A673 (cell line): ENCODE results near the gene EPM2AIP1. TPM values are rescaled to one million over a fixed set of nuclear protein-coding genes. Genes with fewer than 3 reads are reported as not detected.
"Not testable (repeated sequence)": the region's sequence is repeated elsewhere in the genome, so short reads cannot be mapped to it uniquely, and the experiment has no call there.

Experiments used
- BruUV-seq: library from RNA; stranded (reverse); fragments of 400-500 nt; replicated peaks from 2 replicates; lab custom pipeline; 2021; lab: Mats Ljungman, UMichigan
- CTCF ChIA-PET: fragments of 300-600 bp; sonication (Branson Sonifier 250); formaldehyde crosslinking; loops from one replicate; lab custom pipeline; 2022; ENCODE audit warnings: antibody characterized with exemption; lab: Charles Lee
- POLR2A ChIA-PET: fragments of 300-600 bp; sonication (Branson Sonifier 250); formaldehyde crosslinking; loops from one replicate; lab custom pipeline; 2022; ENCODE audit warnings: antibody characterized with exemption; ENCODE audit not compliant: low non-redundant PET; lab: Charles Lee
- DNase-seq: peaks from one replicate; pipeline ENCODE4 v3.0.0-alpha.2; 2015; ENCODE audit warnings: low spot score
- H3K27ac ChIP-seq: fragments of 200-600 bp; sonication (generic); 2 replicates; pipeline ENCODE4 v1.5.1; 2016; ENCODE audit warnings: mixed run types, low read depth, mild to moderate bottlenecking, mixed read lengths, antibody characterized with exemption, low read length; ENCODE audit not compliant: poor library complexity, severe bottlenecking
- H3K27me3 ChIP-seq: fragments of 200-600 bp; sonication (generic); replicated peaks from 2 replicates; pipeline ENCODE4 v1.6.1; 2017; ENCODE audit warnings: mixed run types, low read depth, mild to moderate bottlenecking, mixed read lengths, antibody characterized with exemption, low read length; ENCODE audit not compliant: insufficient read depth, poor library complexity
- H3K36me3 ChIP-seq: fragments of 200-600 bp; sonication (generic); 2 replicates; pipeline ENCODE4 v1.6.1; 2016; ENCODE audit warnings: mixed run types, mild to moderate bottlenecking, mixed read lengths, antibody characterized with exemption, low read length; ENCODE audit not compliant: insufficient read depth, poor library complexity, severe bottlenecking
- H3K4me1 ChIP-seq: fragments of 200-600 bp; sonication (generic); 2 replicates; pipeline ENCODE4 v1.6.1; 2017; ENCODE audit warnings: mixed run types, mild to moderate bottlenecking, mixed read lengths, antibody characterized with exemption, low read length; ENCODE audit not compliant: insufficient read depth, poor library complexity, severe bottlenecking
- H3K4me3 ChIP-seq: fragments of 200-600 bp; sonication (generic); 2 replicates; pipeline ENCODE4 v1.5.1; 2016; ENCODE audit warnings: low read depth, mixed run types, mild to moderate bottlenecking, mixed read lengths, low read length; ENCODE audit not compliant: poor library complexity, severe bottlenecking
- H3K9me3 ChIP-seq: fragments of 200-600 bp; sonication (generic); 2 replicates; pipeline ENCODE4 v1.6.1; 2016; ENCODE audit warnings: mixed run types, low read depth, mild to moderate bottlenecking, mixed read lengths, antibody characterized with exemption, low read length; ENCODE audit not compliant: poor library complexity, severe bottlenecking
- CTCF ChIP-seq: fragments of 300-800, 200-600 bp; sonication (generic); conservative IDR thresholded peaks from 2 replicates; pipeline ENCODE4 v1.5.1; 2017; ENCODE audit warnings: low read depth, mild to moderate bottlenecking, antibody characterized with exemption, low read length, moderate library complexity, mixed read lengths
- EZH2 ChIP-seq: fragments of 200-600 bp; sonication (generic); IDR thresholded peaks from 2 replicates; pipeline ENCODE4 v1.6.1; 2017; ENCODE audit warnings: borderline replicate concordance, low read depth, mild to moderate bottlenecking, mixed read lengths, antibody characterized with exemption, low read length; ENCODE audit not compliant: poor library complexity, severe bottlenecking
- intact Hi-C: fragments of 100-400 bp; cut with micrococcal nuclease; formaldehyde crosslinking; loops from one replicate; pipeline ENCODE4 v1.10.0; 2022; ENCODE audit not compliant: unreplicated experiment
- total RNA-seq: library from RNA; stranded (reverse); gene quantifications from 2 replicates; pipeline ENCODE4 v1.2.3, GENCODE V29; 2021

Gene EPM2AIP1
- total RNA-seq, 1 experiment from 2014 or later: 25.8 TPM

- no peak overlapping the region for H3K27ac ChIP-seq
- H3K36me3 ChIP-seq: no peaks in the 10 kb centered on the region
- TF ChIP-seq EZH2: no peak
- TF ChIP-seq CTCF: no peak
- no peak for DNase-seq
- no peaks in the 10 kb centered on the region for H3K9me3 ChIP-seq
- CTCF ChIA-PET: no interaction called here
- no peaks in the 10 kb centered on the region for H3K27me3 ChIP-seq
- POLR2A ChIA-PET: no interaction called here
- BruUV-seq: no TSS peak
- H3K4me1 ChIP-seq: peaks cover 12% of the 10 kb centered on the region
- intact Hi-C loops: no loop called here
- no peak overlapping the region for H3K4me3 ChIP-seq
These were observed 28.6 kb downstream of the EPM2AIP1 start for GRCh38 chr3:36964331-36964730.

- H3K4me3 ChIP-seq, DNase-seq, H3K27me3 ChIP-seq, H3K9me3 ChIP-seq, POLR2A ChIA-PET, H3K27ac ChIP-seq, intact Hi-C loops, H3K36me3 ChIP-seq, BruUV-seq: not testable (repeated sequence)
- CTCF ChIA-PET: interaction anchor here (0.5 kb wide), 1 partner anchor 27 kb away, joined by 10 read pairs; no protein-coding TSS in a partner anchor
- H3K4me1 ChIP-seq: peaks cover 13% of the 10 kb centered on the region
These were observed 29.9 kb downstream of the EPM2AIP1 start for GRCh38 chr3:36963008-36963407.

GRCh38 chr3:36960502-36960901, 32.4 kb downstream of the EPM2AIP1 start:
- CTCF ChIA-PET: interaction anchor here (0.7 to 0.8 kb wide), 3 partner anchors 33 to 287 kb away, joined by 3 to 9 read pairs (median 7); partner anchors contain the start of genes EPM2AIP1 and MLH1
- POLR2A ChIA-PET: no interaction called here
- intact Hi-C loops: no loop called here
- TF ChIP-seq EZH2: no peak
- Histone ChIP-seq H3K9me3 (no peaks in the 10 kb centered on the region), H3K27me3 (no peaks in the 10 kb centered on the region), H3K4me3 (no peak overlapping the region), H3K36me3 (no peaks in the 10 kb centered on the region), H3K4me1 (peaks cover 21% of the 10 kb centered on the region), H3K27ac (peak overlapping the region; percentile 6)
- no peak for DNase-seq
- BruUV-seq: no TSS peak

- Histone ChIP-seq H3K9me3 (no peaks in the 10 kb centered on the region), H3K27ac (peak overlapping the region; percentile 6), H3K27me3 (no peaks in the 10 kb centered on the region), H3K36me3 (no peaks in the 10 kb centered on the region), H3K4me1 (peaks cover 21% of the 10 kb centered on the region), H3K4me3 (no peak overlapping the region)
- CTCF ChIA-PET: interaction anchor here (0.7 to 0.9 kb wide), 5 partner anchors 10 to 288 kb away, joined by 3 to 9 read pairs (median 3); partner anchors contain the start of genes EPM2AIP1 and MLH1
- POLR2A ChIA-PET: interaction anchor here (0.6 kb wide), 1 partner anchor 25 kb away, joined by 3 read pairs; no protein-coding TSS in a partner anchor
- intact Hi-C loops: loop anchor here (2.0 to 5.0 kb wide), 4 partner anchors 58 to 231 kb away; no protein-coding TSS in a partner anchor
- DNase-seq: peak; percentile 86
- TF ChIP-seq EZH2: no peak
- TF ChIP-seq CTCF: no peak
- no TSS peak for BruUV-seq
These were observed 33.1 kb downstream of the EPM2AIP1 start for GRCh38 chr3:36959821-36960220.
